Vagina (tissue), 2 donors: ENCODE data around the gene RALGAPB. TPM values are rescaled to one million over a fixed set of nuclear protein-coding genes. Genes with fewer than 3 reads are reported as not detected.

ENCODE experiments used
- DNase-seq, 2 donors: peaks; one replicate each; pipeline ENCODE4 v3.0.0-alpha.2; 2017; ENCODE audit errors: extremely low spot score in 2 of 2
- H3K27ac ChIP-seq: fragments of 200-600 bp; sonication (generic); one replicate; pipeline ENCODE4 v1.5.1; 2019
- H3K27me3 ChIP-seq: fragments of 200-600 bp; sonication (generic); one replicate; pipeline ENCODE4 v1.5.1; 2019
- H3K36me3 ChIP-seq, 2 donors: fragments of 200-600 bp; sonication (generic); one replicate each; pipeline ENCODE4 v1.5.1; 2017 to 2019
- H3K4me1 ChIP-seq: fragments of 200-600 bp; sonication (generic); one replicate; pipeline ENCODE4 v1.5.1; 2019
- H3K4me3 ChIP-seq, 2 donors: fragments of 200-600 bp; sonication (generic); 1 replicate in 1 of 2; 2 replicates in 1 of 2; pipeline ENCODE4 v1.5.1; 2016 to 2019
- H3K9me3 ChIP-seq: fragments of 200-600 bp; sonication (generic); one replicate; pipeline ENCODE4 v1.5.1; 2019
- POLR2A ChIP-seq, 2 donors: fragments of 450-650 bp; IDR thresholded peaks; one replicate each; pipeline ENCODE4 v1.6.1; 2017; ENCODE audit warnings: antibody characterized with exemption in 2 of 2, mild to moderate bottlenecking in 2 of 2, moderate library complexity in 2 of 2
- POLR2AphosphoS5 ChIP-seq, 2 donors: sonication (generic); formaldehyde crosslinking; IDR thresholded peaks; one replicate each; pipeline ENCODE4 v1.9.0; 2017; ENCODE audit warnings: antibody characterized with exemption in 2 of 2, mild to moderate bottlenecking in 2 of 2, low read depth in 1 of 2; ENCODE audit not compliant: insufficient read depth in 1 of 2
- intact Hi-C: fragments of 100-400 bp; cut with DNase I; formaldehyde crosslinking; loops from one replicate; pipeline ENCODE4 v1.15.1; 2023
- total RNA-seq: library from RNA; depleted of rRNA; stranded (reverse); fragments of >200 nt; gene quantifications from one replicate; pipeline ENCODE4 v1.2.3, GENCODE V29; 2016
- TF ChIP-seq, protein P1 (sequence below), 3 experiments: fragments of 450-650 bp in 2 of 3; fragments of 200-600 bp in 1 of 3; sonication (generic) in 1 of 3; IDR thresholded peaks; one replicate each; pipeline ENCODE4 v1.5.1; 2017 to 2019; ENCODE audit warnings: antibody characterized with exemption in 3 of 3, mild to moderate bottlenecking in 2 of 3, moderate library complexity in 2 of 3

Gene RALGAPB
- total RNA-seq, 1 donor from 2014 or later = 45.2 TPM

- H3K4me1 ChIP-seq = peaks cover 23% of the 10 kb centered on the region
- H3K27ac ChIP-seq = no peak overlapping the region
- no peaks in the 10 kb centered on the region for H3K27me3 ChIP-seq
- intact Hi-C loops = no loop called here
- peak overlapping the region; percentile 66 to 77 for H3K4me3 ChIP-seq
- H3K36me3 ChIP-seq = peaks cover 4 to 46% of the 10 kb centered on the region in 2 donors
- TF ChIP-seq POLR2A (IDR thresholded peaks at IDR 0.05) = no peak
- no peak for TF ChIP-seq POLR2AphosphoS5 (IDR thresholded peaks at IDR 0.05; ENCODE audit: insufficient read depth in 1 of 2, low read depth in 1 of 2)
- TF ChIP-seq, protein P1, sequence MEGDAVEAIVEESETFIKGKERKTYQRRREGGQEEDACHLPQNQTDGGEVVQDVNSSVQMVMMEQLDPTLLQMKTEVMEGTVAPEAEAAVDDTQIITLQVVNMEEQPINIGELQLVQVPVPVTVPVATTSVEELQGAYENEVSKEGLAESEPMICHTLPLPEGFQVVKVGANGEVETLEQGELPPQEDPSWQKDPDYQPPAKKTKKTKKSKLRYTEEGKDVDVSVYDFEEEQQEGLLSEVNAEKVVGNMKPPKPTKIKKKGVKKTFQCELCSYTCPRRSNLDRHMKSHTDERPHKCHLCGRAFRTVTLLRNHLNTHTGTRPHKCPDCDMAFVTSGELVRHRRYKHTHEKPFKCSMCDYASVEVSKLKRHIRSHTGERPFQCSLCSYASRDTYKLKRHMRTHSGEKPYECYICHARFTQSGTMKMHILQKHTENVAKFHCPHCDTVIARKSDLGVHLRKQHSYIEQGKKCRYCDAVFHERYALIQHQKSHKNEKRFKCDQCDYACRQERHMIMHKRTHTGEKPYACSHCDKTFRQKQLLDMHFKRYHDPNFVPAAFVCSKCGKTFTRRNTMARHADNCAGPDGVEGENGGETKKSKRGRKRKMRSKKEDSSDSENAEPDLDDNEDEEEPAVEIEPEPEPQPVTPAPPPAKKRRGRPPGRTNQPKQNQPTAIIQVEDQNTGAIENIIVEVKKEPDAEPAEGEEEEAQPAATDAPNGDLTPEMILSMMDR (IDR thresholded peaks at IDR 0.05) = no peak
- H3K9me3 ChIP-seq = no peaks in the 10 kb centered on the region
- no peak for DNase-seq
Measured at GRCh38 chr20:38433304-38433972, 39.2 kb upstream of the RALGAPB start.

DNA sequence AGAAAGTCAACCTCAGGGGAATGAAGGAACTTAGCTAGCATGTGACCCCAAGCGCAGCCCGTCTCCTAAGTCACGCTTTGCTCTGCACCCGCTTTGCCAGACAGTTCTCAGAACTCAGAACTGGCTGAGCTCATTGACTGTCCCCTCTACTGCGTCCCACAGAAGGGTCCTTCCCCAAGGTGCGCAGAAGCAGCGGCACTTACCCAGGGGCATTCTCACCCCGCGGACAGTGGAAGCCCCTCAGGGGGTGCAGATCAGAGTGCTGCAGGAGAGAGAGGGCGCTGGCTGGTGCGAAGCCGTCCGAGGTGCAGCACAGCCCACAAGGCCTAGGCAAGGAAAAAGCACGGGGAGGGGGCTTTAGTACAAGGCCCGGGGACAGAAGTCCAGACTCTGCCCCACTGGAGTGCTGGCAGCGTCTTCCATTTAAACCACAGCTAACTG, 38.3 kb upstream of the RALGAPB start:
- no peak for DNase-seq
- no peaks in the 10 kb centered on the region for H3K9me3 ChIP-seq
- H3K27ac ChIP-seq = peak overlapping the region; percentile 37
- TF ChIP-seq POLR2AphosphoS5 (IDR thresholded peaks at IDR 0.05; ENCODE audit: insufficient read depth in 1 of 2, low read depth in 1 of 2) = no peak
- TF ChIP-seq, protein P1 (IDR thresholded peaks at IDR 0.05) = no peak
- TF ChIP-seq POLR2A (IDR thresholded peaks at IDR 0.05) = no peak
- H3K4me1 ChIP-seq = peaks cover 23% of the 10 kb centered on the region
- intact Hi-C loops = no loop called here
- H3K4me3 ChIP-seq = peak overlapping the region; percentile 66 to 77
- no peaks in the 10 kb centered on the region for H3K27me3 ChIP-seq
- peaks cover 4 to 37% of the 10 kb centered on the region in 2 donors for H3K36me3 ChIP-seq

GRCh38 chr20:38434770-38435554, 37.7 kb upstream of the RALGAPB start, which contains the start of gene SNHG17:
TSS of gene SNHG17 (minus strand) at chr20:38435328.
- intact Hi-C loops = no loop called here
- Histone ChIP-seq H3K36me3 (peaks cover 0 to 31% of the 10 kb centered on the region in 2 donors), H3K4me3 (peak within 1 kb of the TSS; percentile 66 to 77), H3K4me1 (peaks cover 23% of the 10 kb centered on the region), H3K27me3 (no peaks in the 10 kb centered on the region), H3K27ac (peak within 1 kb of the TSS; percentile 37), H3K9me3 (no peaks in the 10 kb centered on the region)
- no peak for DNase-seq
- TF ChIP-seq, protein P1 (IDR thresholded peaks at IDR 0.05) = peak; percentile 97 to 100 (median 99)
- TF ChIP-seq POLR2A (IDR thresholded peaks at IDR 0.05) (no peak), POLR2AphosphoS5 (IDR thresholded peaks at IDR 0.05; ENCODE audit: insufficient read depth in 1 of 2, low read depth in 1 of 2) (peak; percentile 92 to 94)

DNA sequence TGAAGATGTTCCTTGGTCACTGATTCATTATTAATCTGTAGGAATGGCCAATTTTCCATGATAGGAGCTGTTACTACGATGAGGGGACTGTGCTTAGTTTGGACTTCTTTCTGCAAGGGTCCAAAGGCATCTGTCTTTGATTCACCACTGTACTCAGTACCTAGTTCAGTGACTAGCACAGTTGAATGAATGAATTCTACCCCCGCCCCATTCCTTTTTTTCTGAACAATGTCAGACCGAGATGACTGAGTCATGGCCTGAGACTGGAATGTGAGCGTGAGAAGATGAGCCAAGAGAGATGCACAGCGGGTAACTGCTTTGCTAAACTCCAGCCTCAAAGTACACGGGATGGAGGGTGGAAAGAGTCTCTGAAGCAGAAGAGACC, 37.1 kb upstream of the RALGAPB start:
- H3K36me3 ChIP-seq = peaks cover 0 to 25% of the 10 kb centered on the region in 2 donors
- intact Hi-C loops = no loop called here
- no peak for DNase-seq
- H3K27ac ChIP-seq = no peak overlapping the region
- H3K4me1 ChIP-seq = peaks cover 23% of the 10 kb centered on the region
- peak overlapping the region in 1 of 2 donors; percentile 66 for H3K4me3 ChIP-seq
- no peak for TF ChIP-seq POLR2AphosphoS5 (IDR thresholded peaks at IDR 0.05; ENCODE audit: insufficient read depth in 1 of 2, low read depth in 1 of 2)
- TF ChIP-seq, protein P1 (IDR thresholded peaks at IDR 0.05) = no peak
- no peak for TF ChIP-seq POLR2A (IDR thresholded peaks at IDR 0.05)
- H3K27me3 ChIP-seq = no peaks in the 10 kb centered on the region
- no peaks in the 10 kb centered on the region for H3K9me3 ChIP-seq
